Activated naive CD4-positive, alpha-beta T cell treated with anti-CD3 and anti-CD28 coated beads, Interleukin-2, amount 50 U/mL, for 72 hours (primary cell): ENCODE results near the gene CLEC16A. TPM values are rescaled to one million over a fixed set of nuclear protein-coding genes. Genes with fewer than 3 reads are reported as not detected.
A peak's percentile ranks its signal among the peaks of the same experiment; 100 is the strongest.

Experiments
- ATAC-seq, 2 donors: fragments of 150-1000 bp; cut with Tn5 transposase; 2 replicates each; pipeline ENCODE4 v1.10.0; 2021; ENCODE audit warnings: mild to moderate bottlenecking in 2 of 2, moderate library complexity in 2 of 2
- DNase-seq, 2 donors: peaks; one replicate each; pipeline ENCODE4 v3.0.0; 2021 to 2022; ENCODE audit warnings: low spot score in 2 of 2
- H3K27ac Mint-ChIP-seq, 2 donors: one replicate each; pipeline ENCODE4 v1.8.0; 2022; ENCODE audit warnings: mild to moderate bottlenecking in 2 of 2, mixed read lengths in 2 of 2
- H3K36me3 Mint-ChIP-seq, 2 donors: one replicate each; pipeline ENCODE4 v1.8.0; 2022; ENCODE audit warnings: mixed read lengths in 2 of 2
- H3K9me3 Mint-ChIP-seq, 2 donors: one replicate each; pipeline ENCODE4 v1.8.0; 2022; ENCODE audit warnings: mixed read lengths in 2 of 2
- total RNA-seq, 2 donors: library from RNA; stranded (reverse); gene quantifications; one replicate each; pipeline ENCODE4 v1.2.3, GENCODE V29; 2022

CLEC16A gene
- total RNA-seq, 2 donors from 2014 or later: 28.0 to 33.2 TPM

- Mint-ChIP-seq H3K27ac (no peak overlapping the region), H3K36me3 (peaks cover 23 to 33% of the 10 kb centered on the region in 2 donors), H3K9me3 (no peaks in the 10 kb centered on the region)
- ATAC-seq (no peak), DNase-seq (no peak)
These were observed 233.3 kb downstream of the CLEC16A start for GRCh38 chr16:11177578-11178160.

- DNase-seq (no peak), ATAC-seq (no peak)
- no peak overlapping the region for H3K27ac Mint-ChIP-seq
- peaks cover 23 to 33% of the 10 kb centered on the region in 2 donors for H3K36me3 Mint-ChIP-seq
- no peaks in the 10 kb centered on the region for H3K9me3 Mint-ChIP-seq
These were observed 234.1 kb downstream of the CLEC16A start for GRCh38 chr16:11178424-11178823.

- no peaks in the 10 kb centered on the region for H3K9me3 Mint-ChIP-seq
These were observed 235.2 kb downstream of the CLEC16A start for GRCh38 chr16:11179574-11179973.

DNA sequence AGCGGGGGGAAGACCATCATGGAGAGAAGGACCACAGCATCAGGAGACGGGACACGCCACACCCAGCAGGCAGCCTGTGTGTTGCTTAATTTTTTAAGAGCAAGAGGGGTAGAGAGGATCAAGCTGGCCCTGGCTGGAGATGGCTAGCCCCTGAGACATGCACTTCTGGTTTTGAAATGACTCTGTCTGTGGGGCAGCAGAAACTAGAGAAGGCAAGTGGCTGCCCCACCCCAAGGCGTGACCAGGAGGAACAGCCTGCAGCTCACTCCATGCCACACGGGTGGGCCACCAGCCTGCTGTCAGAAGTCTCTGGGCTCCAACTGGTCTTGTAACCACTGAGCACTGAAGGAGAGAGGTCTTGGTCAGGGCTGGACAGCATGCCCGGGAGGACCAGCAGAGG is 236.1 kb downstream of the CLEC16A start:
- H3K9me3 Mint-ChIP-seq: no peaks in the 10 kb centered on the region
- DNase-seq (no peak), ATAC-seq (peak in 1 of 2 donors; percentile 33)
- H3K36me3 Mint-ChIP-seq: peaks cover 6 to 19% of the 10 kb centered on the region in 2 donors
- H3K27ac Mint-ChIP-seq: peak overlapping the region; percentile 31 to 84

More at GRCh38 chr16:11179574-11179973, 235.2 kb downstream of the CLEC16A start:
- Mint-ChIP-seq H3K36me3 (peaks cover 15 to 25% of the 10 kb centered on the region in 2 donors), H3K27ac (peak overlapping the region in 1 of 2 donors; percentile 31)
- DNase-seq (no peak), ATAC-seq (no peak)

GRCh38 chr16:11181242-11181898 is 237.0 kb downstream of the CLEC16A start:
- ATAC-seq (no peak), DNase-seq (no peak)
- Mint-ChIP-seq H3K27ac (peak overlapping the region; percentile 68 to 80), H3K36me3 (peaks cover 6 to 19% of the 10 kb centered on the region in 2 donors), H3K9me3 (no peaks in the 10 kb centered on the region)

GRCh38 chr16:11181899-11182279 is 237.5 kb downstream of the CLEC16A start:
- Mint-ChIP-seq H3K36me3 (peaks cover 6 to 19% of the 10 kb centered on the region in 2 donors), H3K27ac (peak overlapping the region; percentile 68 to 80), H3K9me3 (no peaks in the 10 kb centered on the region)
- DNase-seq (no peak), ATAC-seq (peak; percentile 56 to 77)

DNA sequence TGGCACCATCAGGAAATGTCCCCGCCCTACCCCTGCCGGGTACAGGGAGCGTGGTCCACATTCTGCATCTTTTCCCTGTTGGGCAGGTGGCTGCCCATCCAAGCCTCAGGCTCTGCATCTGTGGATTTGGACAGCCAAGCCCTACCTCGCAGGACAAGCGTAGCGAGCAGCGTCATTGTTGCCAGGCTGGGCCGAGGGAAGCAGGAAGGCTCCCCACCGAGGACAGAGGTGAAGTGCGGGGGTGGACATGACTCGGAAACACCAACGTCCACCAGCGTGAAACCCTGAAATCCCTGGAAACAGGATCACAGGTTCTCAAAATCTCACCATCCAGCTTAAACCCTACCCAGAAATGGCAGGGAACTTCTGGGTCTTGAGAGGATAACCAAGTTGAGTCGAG is 238.0 kb downstream of the CLEC16A start:
- Mint-ChIP-seq H3K9me3 (no peaks in the 10 kb centered on the region), H3K36me3 (peaks cover 6 to 19% of the 10 kb centered on the region in 2 donors), H3K27ac (peak overlapping the region in 1 of 2 donors; percentile 80)
- ATAC-seq (no peak), DNase-seq (no peak)

DNA sequence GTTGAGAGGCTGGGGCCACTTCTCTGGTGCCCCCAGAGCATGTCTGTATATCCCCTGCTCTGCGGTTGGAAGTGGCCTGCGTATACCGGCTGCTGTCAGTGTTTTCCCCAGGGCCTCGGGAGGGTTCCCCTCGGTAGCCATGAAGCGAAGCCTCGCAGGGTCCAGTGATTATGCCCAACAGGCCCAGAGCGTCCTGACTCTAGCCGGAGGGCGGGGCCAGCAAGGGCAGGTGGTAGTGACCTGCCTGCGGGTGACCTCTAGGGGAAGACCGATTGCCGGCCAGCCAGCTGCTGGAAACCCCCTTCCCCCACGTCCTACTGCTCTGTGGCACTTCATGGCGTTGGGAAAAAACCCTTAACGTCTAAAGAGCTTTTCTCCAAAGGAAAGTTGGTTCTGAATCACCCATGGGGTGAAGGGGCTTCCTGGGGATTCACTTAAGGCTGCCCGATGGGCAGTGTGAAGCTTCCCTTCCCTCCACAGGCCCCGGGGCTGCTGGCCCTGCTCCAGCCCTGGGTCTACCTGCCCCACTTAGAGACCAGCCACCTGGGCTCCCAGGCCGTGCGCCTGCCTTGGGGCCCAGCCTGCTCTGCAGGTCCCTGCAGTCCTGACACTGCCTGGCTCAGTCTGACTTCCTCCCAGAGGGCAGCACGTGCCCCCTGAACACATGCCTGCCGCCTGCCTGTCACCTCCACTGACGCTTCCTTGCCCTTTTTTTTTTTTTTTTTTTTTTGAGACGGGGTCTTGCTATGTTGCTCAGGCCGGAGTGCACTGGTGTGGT is 238.9 kb downstream of the CLEC16A start:
- no peak for DNase-seq
- H3K36me3 Mint-ChIP-seq: peaks cover 6 to 19% of the 10 kb centered on the region in 2 donors
- ATAC-seq: peak in 1 of 2 donors; percentile 32
- H3K27ac Mint-ChIP-seq: peak overlapping the region in 1 of 2 donors; percentile 80
- H3K9me3 Mint-ChIP-seq: no peaks in the 10 kb centered on the region

DNA sequence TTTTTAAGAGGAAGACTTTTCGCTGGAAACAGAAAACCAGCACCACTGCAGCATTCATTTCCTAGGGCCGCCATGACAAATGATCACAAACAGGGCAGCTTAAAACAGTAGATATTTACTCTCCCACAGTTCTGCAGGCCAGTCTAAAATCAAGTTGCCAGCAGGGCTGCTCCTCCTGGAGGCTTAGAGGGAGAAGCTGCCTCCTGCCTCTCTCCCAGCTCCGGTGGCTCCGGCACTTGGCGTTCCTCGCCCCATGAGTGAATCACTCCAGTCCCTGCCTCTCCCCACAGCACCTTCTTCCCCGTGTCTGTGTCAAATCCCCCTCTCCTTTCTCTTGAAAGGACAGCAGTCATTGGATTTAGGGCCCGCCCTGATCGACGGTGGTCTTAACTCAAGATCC is 239.6 kb downstream of the CLEC16A start:
- Mint-ChIP-seq H3K36me3 (peaks cover 6 to 14% of the 10 kb centered on the region in 2 donors), H3K9me3 (no peaks in the 10 kb centered on the region), H3K27ac (peak overlapping the region in 1 of 2 donors; percentile 80)
- ATAC-seq: no peak
- DNase-seq: no peak

- Mint-ChIP-seq H3K36me3 (peaks cover 0 to 7% of the 10 kb centered on the region in 2 donors), H3K9me3 (no peaks in the 10 kb centered on the region), H3K27ac (peak overlapping the region; percentile 32 to 47)
- DNase-seq (no peak), ATAC-seq (no peak)
These were observed 243.2 kb downstream of the CLEC16A start for GRCh38 chr16:11187522-11188023.

DNA sequence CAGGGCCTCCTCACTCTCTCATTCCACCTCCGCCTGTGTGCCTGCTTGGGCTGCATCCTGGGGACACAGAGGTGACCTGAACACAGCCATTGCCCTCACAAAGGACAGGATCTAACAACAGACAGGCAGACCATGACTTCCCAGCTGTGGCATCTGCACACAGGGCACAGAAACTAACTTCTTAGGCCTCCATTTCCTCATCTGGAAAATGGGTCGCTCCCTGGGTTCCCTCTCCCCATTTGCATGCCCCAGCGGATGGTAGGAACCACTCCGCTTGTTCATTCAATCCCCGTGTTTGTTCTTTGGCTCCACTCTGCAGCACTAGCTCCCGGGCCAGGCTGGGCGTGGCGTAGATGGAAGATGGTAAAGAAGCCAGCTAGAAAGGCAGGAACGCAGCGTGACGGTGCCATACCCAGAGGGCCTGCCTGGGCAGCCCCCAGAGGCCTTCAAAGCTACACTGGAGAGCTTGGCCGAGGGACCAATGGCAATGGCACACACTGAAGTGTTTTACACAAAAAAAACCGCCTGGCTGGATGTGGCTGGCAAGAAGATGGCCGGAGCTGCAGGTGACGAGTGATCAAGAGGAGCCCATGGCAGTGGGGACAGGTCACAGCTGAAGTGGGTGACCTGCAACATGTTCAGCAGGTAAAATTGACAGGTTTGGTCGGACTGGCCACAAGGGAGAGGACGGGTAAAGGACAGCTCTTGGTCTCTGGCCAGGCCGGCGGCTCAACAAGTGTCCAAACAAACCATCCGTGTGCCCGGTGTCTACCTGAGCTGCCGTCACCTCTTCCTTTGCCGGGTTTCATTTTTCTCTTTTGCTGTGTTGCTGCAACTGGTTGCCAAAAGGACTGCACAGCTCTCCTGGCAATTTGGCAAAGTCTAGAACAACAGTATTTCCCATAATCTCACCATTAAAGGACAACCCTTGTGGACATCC is 244.7 kb downstream of the CLEC16A start:
- Mint-ChIP-seq H3K36me3 (peaks cover 0 to 7% of the 10 kb centered on the region in 2 donors), H3K27ac (peak overlapping the region; percentile 78 to 81), H3K9me3 (no peaks in the 10 kb centered on the region)
- ATAC-seq: no peak
- no peak for DNase-seq

DNA sequence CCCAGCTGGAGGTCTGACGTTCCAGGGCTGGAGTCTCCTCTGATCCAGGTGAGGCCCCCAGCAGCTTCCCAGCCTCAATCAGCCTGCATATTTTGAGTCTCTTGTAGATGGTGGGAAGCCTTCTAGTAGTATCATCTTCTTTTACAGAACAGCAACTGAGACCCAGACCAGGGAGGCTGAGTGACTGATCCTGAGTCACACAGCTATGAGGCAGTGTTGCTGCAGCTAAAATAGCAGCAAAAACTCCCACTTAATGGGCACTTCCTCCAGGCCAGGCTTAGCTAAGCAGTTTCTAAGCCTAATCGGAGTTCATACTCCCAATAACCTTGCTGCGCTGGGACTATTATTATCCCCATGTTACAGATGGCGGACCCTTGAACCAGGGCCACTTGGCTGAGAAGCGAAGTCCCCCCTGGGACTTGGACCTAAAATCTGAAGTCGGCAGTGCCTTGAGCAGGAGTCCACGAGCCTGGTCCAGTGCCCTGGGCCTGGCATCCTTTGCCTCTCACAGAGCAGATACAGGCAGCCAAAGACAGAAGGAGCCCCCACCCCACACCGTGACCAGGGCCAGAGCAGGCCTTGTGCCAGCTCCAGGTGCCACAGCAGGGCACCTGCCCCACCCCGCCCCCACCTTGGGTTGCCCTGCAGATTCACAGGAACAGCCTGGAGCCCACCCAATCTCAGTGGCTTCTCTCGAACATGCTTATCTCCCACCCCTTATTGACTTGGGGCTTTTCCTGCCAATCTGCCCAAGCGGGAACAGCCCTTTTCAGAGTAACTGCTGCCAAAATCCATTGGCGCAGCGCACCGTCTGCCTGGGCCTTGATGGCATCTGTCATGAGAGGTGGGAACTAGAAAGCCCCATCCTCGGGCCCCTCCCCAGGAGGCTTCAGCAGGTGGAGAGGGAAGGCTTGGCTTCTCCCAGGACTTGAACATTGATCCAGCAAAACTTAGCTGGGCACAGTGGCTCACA is 246.5 kb downstream of the CLEC16A start:
- ATAC-seq (peak; percentile 41 to 92), DNase-seq (no peak)
- H3K9me3 Mint-ChIP-seq: peaks cover 0 to 10% of the 10 kb centered on the region in 2 donors
- H3K27ac Mint-ChIP-seq: peak overlapping the region in 1 of 2 donors; percentile 78
- peaks cover 0 to 7% of the 10 kb centered on the region in 2 donors for H3K36me3 Mint-ChIP-seq

DNA sequence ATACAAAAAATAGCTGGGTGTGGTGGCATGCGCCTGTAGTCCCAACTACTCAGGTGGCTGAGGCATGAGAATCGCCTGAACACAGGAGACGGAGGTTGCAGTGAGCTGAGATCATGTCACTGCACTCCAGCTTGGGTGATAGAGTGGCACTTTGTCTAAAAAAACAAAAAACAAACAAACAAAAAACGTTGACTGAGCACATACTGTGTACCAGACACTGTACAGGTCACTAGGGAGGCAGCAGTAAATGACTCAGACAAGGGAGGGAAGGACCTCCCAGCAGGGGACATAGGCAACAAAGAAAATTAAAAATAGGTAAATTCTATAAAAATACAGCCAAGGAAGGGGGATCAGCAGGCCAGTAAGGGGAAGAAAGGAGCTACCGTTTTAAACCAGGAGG is 247.3 kb downstream of the CLEC16A start:
- peak overlapping the region in 1 of 2 donors; percentile 78 for H3K27ac Mint-ChIP-seq
- no peak for ATAC-seq
- peaks cover 0 to 10% of the 10 kb centered on the region in 2 donors for H3K9me3 Mint-ChIP-seq

DNA sequence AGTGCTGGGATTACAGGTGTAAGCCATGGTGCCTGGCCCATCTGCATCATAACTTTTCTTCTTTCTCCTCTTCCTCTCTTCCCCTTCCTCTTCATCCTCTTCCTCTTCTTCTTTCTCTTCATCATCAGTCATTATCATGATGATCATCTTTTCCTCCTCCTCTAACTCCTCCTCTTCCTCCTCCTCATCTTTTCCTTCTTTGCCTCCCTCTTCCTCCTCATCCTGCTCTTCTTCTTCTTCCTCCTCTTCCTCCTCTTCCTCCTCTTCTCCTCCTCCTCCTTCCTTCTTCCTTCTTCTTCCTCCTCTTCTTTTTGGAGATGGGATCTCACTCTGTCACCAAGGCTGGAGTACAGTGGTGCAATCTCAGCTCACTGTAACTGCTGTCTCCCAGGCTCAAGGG is 249.1 kb downstream of the CLEC16A start:
- peaks cover 0 to 10% of the 10 kb centered on the region in 2 donors for H3K9me3 Mint-ChIP-seq
- ATAC-seq: no peak
- H3K36me3 Mint-ChIP-seq: peaks cover 0 to 7% of the 10 kb centered on the region in 2 donors
- no peak for DNase-seq
- H3K27ac Mint-ChIP-seq: peak overlapping the region in 1 of 2 donors; percentile 27

More for the DNA sequence above, 247.3 kb downstream of the CLEC16A start:
- DNase-seq: no peak
- peaks cover 0 to 7% of the 10 kb centered on the region in 2 donors for H3K36me3 Mint-ChIP-seq

- no peak for ATAC-seq
- no peak for DNase-seq
- H3K27ac Mint-ChIP-seq: peak overlapping the region in 1 of 2 donors; percentile 41
- peaks cover 0 to 10% of the 10 kb centered on the region in 2 donors for H3K9me3 Mint-ChIP-seq
- H3K36me3 Mint-ChIP-seq: peaks cover 0 to 7% of the 10 kb centered on the region in 2 donors
These were observed 250.5 kb downstream of the CLEC16A start for GRCh38 chr16:11194913-11195312.
